HG02642 (cell line): ENCODE data around the gene MCCC2.

Source experiments
- ATAC-seq: cut with Tn5 transposase; IDR thresholded peaks from one replicate; pipeline ENCODE4 v1.9.1; 2021; ENCODE audit warnings: mild to moderate bottlenecking; ENCODE audit not compliant: unreplicated experiment, poor library complexity

The MCCC2 gene

GRCh38 chr5:71706906-71707305 lies 119.8 kb downstream of the MCCC2 start:
- ATAC-seq = no peak
